ENCODE data around the gene PRLR. TPM values are rescaled to one million over a fixed set of nuclear protein-coding genes. Genes with fewer than 3 reads are reported as not detected.

The PRLR gene
- polyA plus RNA-seq, 1 donor from 2014 or later, result 0.50 TPM

- H3K4me3 ChIP-seq (ENCODE audit: low read length), result no peak overlapping the region
- TF ChIP-seq CTCF (IDR thresholded peaks at IDR 0.05; ENCODE audit: poor library complexity, severe bottlenecking) (no peak), TAF1 (IDR thresholded peaks at IDR 0.05; ENCODE audit: low read depth) (no peak), POLR2AphosphoS5 (IDR thresholded peaks at IDR 0.05) (no peak), SMC3 (conservative IDR thresholded peaks at IDR 0.05; ENCODE audit: poor library complexity) (no peak), RAD21 (conservative IDR thresholded peaks at IDR 0.05) (no peak), EP300 (conservative IDR thresholded peaks at IDR 0.05; ENCODE audit: poor library complexity, severe bottlenecking) (no peak), EZH2 (IDR thresholded peaks at IDR 0.05; ENCODE audit: borderline replicate concordance, insufficient read depth, low read length, poor library complexity, severe bottlenecking) (no peak), MXI1 (conservative IDR thresholded peaks at IDR 0.05; ENCODE audit: poor library complexity, severe bottlenecking) (no peak), REST (IDR thresholded peaks at IDR 0.05; ENCODE audit: borderline replicate concordance) (no peak)
These were observed 86.4 kb downstream of the PRLR start for GRCh38 chr5:35143841-35144240.

GRCh38 chr5:35141739-35142138 lies 88.5 kb downstream of the PRLR start:
- H3K4me2 ChIP-seq (ENCODE audit: low read length), result no peak overlapping the region
- H2AFZ ChIP-seq (ENCODE audit: low read depth, low read length), result no peak overlapping the region
- no peaks in the 10 kb centered on the region for H3K36me3 ChIP-seq (ENCODE audit: insufficient read depth, low read length)
- H3K27ac ChIP-seq (ENCODE audit: low read length), result no peak overlapping the region
- peaks cover 2% of the 10 kb centered on the region for H3F3A ChIP-seq (ENCODE audit: insufficient read depth, low read length, poor library complexity, severe bottlenecking)
- H3K27me3 ChIP-seq (ENCODE audit: insufficient read depth, low read depth, low read length), result no peaks in the 10 kb centered on the region
- no peak overlapping the region for H3K9ac ChIP-seq (ENCODE audit: low read length)
- H3K9me2 ChIP-seq (ENCODE audit: insufficient read depth, low read length), result no peaks in the 10 kb centered on the region
- H3K79me2 ChIP-seq (replicated peaks; ENCODE audit: insufficient read depth, low read length), result no peaks in the 10 kb centered on the region
- TF ChIP-seq TAF1 (IDR thresholded peaks at IDR 0.05; ENCODE audit: low read depth) (no peak), EZH2 (IDR thresholded peaks at IDR 0.05; ENCODE audit: borderline replicate concordance, insufficient read depth, low read length, poor library complexity, severe bottlenecking) (no peak), POLR2AphosphoS5 (IDR thresholded peaks at IDR 0.05) (no peak), CTCF (IDR thresholded peaks at IDR 0.05; ENCODE audit: poor library complexity, severe bottlenecking) (no peak), REST (IDR thresholded peaks at IDR 0.05; ENCODE audit: borderline replicate concordance) (no peak), EP300 (conservative IDR thresholded peaks at IDR 0.05; ENCODE audit: poor library complexity, severe bottlenecking) (no peak), SMC3 (conservative IDR thresholded peaks at IDR 0.05; ENCODE audit: poor library complexity) (no peak), RAD21 (conservative IDR thresholded peaks at IDR 0.05) (no peak), MXI1 (conservative IDR thresholded peaks at IDR 0.05; ENCODE audit: poor library complexity, severe bottlenecking) (no peak)
- no peaks in the 10 kb centered on the region for H4K20me1 ChIP-seq (ENCODE audit: insufficient read depth)
- no peaks in the 10 kb centered on the region for H3K9me3 ChIP-seq (ENCODE audit: low read length)
- H3K4me3 ChIP-seq (ENCODE audit: low read length), result no peak overlapping the region

More at GRCh38 chr5:35143841-35144240, 86.4 kb downstream of the PRLR start:
- Histone ChIP-seq H3F3A (ENCODE audit: insufficient read depth, low read length, poor library complexity, severe bottlenecking) (peaks cover 5% of the 10 kb centered on the region), H3K9me2 (ENCODE audit: insufficient read depth, low read length) (no peaks in the 10 kb centered on the region), H3K27ac (ENCODE audit: low read length) (no peak overlapping the region), H3K4me2 (ENCODE audit: low read length) (no peak overlapping the region), H4K20me1 (ENCODE audit: insufficient read depth) (no peaks in the 10 kb centered on the region), H3K9ac (ENCODE audit: low read length) (no peak overlapping the region), H3K9me3 (ENCODE audit: low read length) (no peaks in the 10 kb centered on the region), H2AFZ (ENCODE audit: low read depth, low read length) (no peak overlapping the region), H3K36me3 (ENCODE audit: insufficient read depth, low read length) (no peaks in the 10 kb centered on the region), H3K79me2 (replicated peaks; ENCODE audit: insufficient read depth, low read length) (no peaks in the 10 kb centered on the region), H3K27me3 (ENCODE audit: insufficient read depth, low read depth, low read length) (no peaks in the 10 kb centered on the region)

Measured in neural cell (in vitro differentiated cells).